B cell (primary cell): Measurements from ENCODE around the gene HTRA3. TPM values are rescaled to one million over a fixed set of nuclear protein-coding genes. Genes with fewer than 3 reads are reported as not detected.

ENCODE experiments used
- ATAC-seq: fragments of 200-7000 bp; cut with Tn5 transposase; one replicate; pipeline ENCODE4 v1.10.0; 2021; ENCODE audit warnings: low read depth, mild to moderate bottlenecking, moderate number of reproducible peaks, moderate library complexity
- CTCF ChIA-PET: fragments of 350-600 bp; sonication (Branson Sonifier 250); formaldehyde crosslinking; loops from one replicate; lab custom pipeline; 2021; ENCODE audit warnings: antibody characterized with exemption, inconsistent platforms; lab: Charles Lee
- POLR2A ChIA-PET: fragments of 350-600 bp; sonication (Branson Sonifier 250); formaldehyde crosslinking; loops from one replicate; lab custom pipeline; 2021; ENCODE audit warnings: antibody characterized with exemption; lab: Charles Lee
- DNase-seq: peaks from one replicate; pipeline ENCODE4 v3.0.0; 2013
- H2AFZ ChIP-seq: 2 replicates; pipeline ENCODE4 v1.6.1; 2012; ENCODE audit warnings: mild to moderate bottlenecking, low read depth, low read length; ENCODE audit not compliant: insufficient read depth, poor library complexity, severe bottlenecking
- H3K27ac ChIP-seq, 2 donors: 1 replicate in 1 of 2; 2 replicates in 1 of 2; pipeline ENCODE4 v1.5.1; 2012 to 2013; ENCODE audit warnings: low read length in 2 of 2, mild to moderate bottlenecking in 2 of 2, moderate library complexity in 1 of 2
- H3K27me3 ChIP-seq, 4 experiments: fragments of 200-600 bp in 1 of 4; sonication (generic) in 1 of 4; replicated peaks in 1 of 4; 1 replicate in 2 of 4; 2 replicates in 2 of 4; pipeline versions ENCODE4 v1.6.1 to v1.7.0; 2013 to 2016; ENCODE audit warnings: low read length in 3 of 4, mild to moderate bottlenecking in 2 of 4, mixed read lengths in 1 of 4, moderate library complexity in 1 of 4; ENCODE audit not compliant: insufficient read depth in 4 of 4, control insufficient read depth in 3 of 4; ENCODE audit errors: control extremely low read depth in 1 of 4
- H3K36me3 ChIP-seq, 2 experiments: replicated peaks in 1 of 2; 1 replicate in 1 of 2; 2 replicates in 1 of 2; pipeline versions ENCODE4 v1.6.1 to v1.7.1; 2013; ENCODE audit warnings: low read length in 1 of 2; ENCODE audit not compliant: insufficient read depth in 2 of 2, control insufficient read depth in 1 of 2; ENCODE audit errors: control extremely low read depth in 1 of 2, extremely low read depth in 1 of 2
- H3K4me1 ChIP-seq, 2 donors: fragments of 200-600 bp in 1 of 2; sonication (generic) in 1 of 2; 1 replicate in 1 of 2; 2 replicates in 1 of 2; pipeline versions ENCODE4 v1.5.1 to v1.6.1; 2013 to 2017; ENCODE audit warnings: low read length in 2 of 2; ENCODE audit not compliant: control insufficient read depth in 2 of 2, insufficient read depth in 2 of 2
- H3K4me2 ChIP-seq: replicated peaks from 2 replicates; pipeline ENCODE3; 2012; ENCODE audit warnings: mild to moderate bottlenecking, low read depth, low read length; ENCODE audit not compliant: poor library complexity, severe bottlenecking
- H3K4me3 ChIP-seq, 5 experiments: fragments of 200-600 bp in 1 of 5; sonication (generic) in 1 of 5; 1 replicate in 3 of 5; 2 replicates in 2 of 5; pipeline versions ENCODE4 v1.5.1 to v1.7.0; 2011 to 2016; ENCODE audit warnings: low read length in 4 of 5, mild to moderate bottlenecking in 4 of 5, low read depth in 2 of 5, control low read depth in 1 of 5, moderate library complexity in 1 of 5; ENCODE audit not compliant: insufficient read depth in 1 of 5; ENCODE audit errors: control extremely low read depth in 1 of 5, extremely low read depth in 1 of 5
- H3K79me2 ChIP-seq: fragments of 200-600 bp; sonication (generic); one replicate; pipeline ENCODE4 v1.6.0; 2016; ENCODE audit warnings: low read length; ENCODE audit not compliant: control insufficient read depth, insufficient read depth
- H3K9ac ChIP-seq: fragments of 200-600 bp; sonication (generic); 2 replicates; pipeline ENCODE4 v1.6.1; 2017; ENCODE audit warnings: mild to moderate bottlenecking, low read length, moderate library complexity
- H3K9me3 ChIP-seq, 3 donors: one replicate each; pipeline versions ENCODE4 v1.6.1 to v1.7.1; 2013; ENCODE audit warnings: low read length in 2 of 3; ENCODE audit not compliant: control insufficient read depth in 2 of 3, insufficient read depth in 1 of 3; ENCODE audit errors: control extremely low read depth in 1 of 3
- H4K20me1 ChIP-seq: 2 replicates; pipeline ENCODE4 v1.6.0; 2012; ENCODE audit warnings: mild to moderate bottlenecking, low read length; ENCODE audit not compliant: insufficient read depth, control insufficient read depth, poor library complexity, severe bottlenecking
- H3K27ac Mint-ChIP-seq: one replicate; pipeline ENCODE4 v1.8.0; 2021; ENCODE audit warnings: mixed read lengths
- H3K27me3 Mint-ChIP-seq: one replicate; pipeline ENCODE4 v1.8.0; 2021; ENCODE audit warnings: mixed read lengths
- H3K4me1 Mint-ChIP-seq: one replicate; pipeline ENCODE4 v1.8.0; 2021; ENCODE audit warnings: mixed read lengths
- H3K4me3 Mint-ChIP-seq: one replicate; pipeline ENCODE4 v1.8.0; 2021; ENCODE audit warnings: mixed read lengths
- H3K9me3 Mint-ChIP-seq: one replicate; pipeline ENCODE4 v1.8.0; 2022; ENCODE audit warnings: mixed read lengths; ENCODE audit not compliant: insufficient read depth
- EZH2 ChIP-seq: IDR thresholded peaks from 2 replicates; pipeline ENCODE4 v1.6.1; 2012; ENCODE audit warnings: borderline replicate concordance, low read depth, mild to moderate bottlenecking, moderate library complexity, low read length; ENCODE audit not compliant: insufficient read depth, poor library complexity, severe bottlenecking
- WGBS: methylation state at CpG from one replicate; pipeline ENCODE4 v1.1.5; 2013; ENCODE audit warnings: missing lambda C conversion rate; ENCODE audit not compliant: insufficient coverage; 5-methylcytosine and 5-hydroxymethylcytosine counted together
- intact Hi-C: fragments of 100-400 bp; cut with micrococcal nuclease; formaldehyde crosslinking; loops from one replicate; pipeline ENCODE4 v1.10.0; 2022
- polyA plus RNA-seq: library from polyadenylated mRNA; depleted of rRNA; stranded (reverse); fragments of >200 nt; gene quantifications from 2 replicates; pipeline ENCODE4 v1.2.3, GENCODE V29; 2012
- total RNA-seq, 2 donors: library from RNA; stranded (reverse); fragments of 120-200 nt in 1 of 2; gene quantifications; 1 replicate in 1 of 2; 2 replicates in 1 of 2; pipeline versions ENCODE4 v1.2.3 to v1.2.4, GENCODE V29; 2013 to 2022
- TF ChIP-seq, protein P1 (sequence below): fragments of 200-600 bp; IDR thresholded peaks from one replicate; pipeline ENCODE4 v1.8.0; 2022; ENCODE audit warnings: antibody characterized with exemption, mild to moderate bottlenecking

Gene HTRA3
- total and polyA plus RNA-seq, 2 donors (not counting 1 experiment from before 2014, with no cell fraction given): not detected

DNA sequence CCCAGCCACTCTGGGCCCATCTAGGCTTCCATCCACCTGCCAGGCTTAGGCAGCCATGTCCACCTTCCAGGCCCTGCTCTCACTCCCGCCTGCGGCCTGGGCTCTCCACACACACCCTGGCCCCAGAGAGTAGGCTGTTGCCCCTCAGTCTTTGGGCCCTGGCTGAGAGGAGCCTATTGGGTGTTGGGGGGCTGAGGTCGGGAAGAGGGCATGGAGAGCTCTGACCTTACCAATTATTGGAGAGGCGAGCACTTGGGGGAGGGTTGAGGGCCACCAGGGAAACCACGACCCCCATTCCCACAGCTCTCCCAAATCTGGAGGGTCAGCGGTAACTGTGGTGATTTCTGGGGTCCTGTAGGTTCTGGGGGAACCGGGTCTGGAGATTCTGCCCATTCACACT is 38.2 kb downstream of the HTRA3 start:
- Mint-ChIP-seq H3K4me3 (no peak overlapping the region), H3K4me1 (no peaks in the 10 kb centered on the region), H3K9me3 (no peaks in the 10 kb centered on the region), H3K27ac (no peak overlapping the region), H3K27me3 (peaks cover 15% of the 10 kb centered on the region)
- Histone ChIP-seq H3K27ac (no peak overlapping the region), H3K4me1 (no peaks in the 10 kb centered on the region), H3K9ac (no peak overlapping the region), H3K4me3 (no peak overlapping the region), H3K79me2 (no peaks in the 10 kb centered on the region), H3K4me2 (no peak overlapping the region), H2AFZ (no peak overlapping the region), H3K27me3 (no peaks in the 10 kb centered on the region), H3K36me3 (no peaks in the 10 kb centered on the region), H4K20me1 (no peaks in the 10 kb centered on the region), H3K9me3 (peaks cover 0 to 9% (median 0%) of the 10 kb centered on the region in 3 donors)
- TF ChIP-seq EZH2: no peak
- TF ChIP-seq, protein P1, sequence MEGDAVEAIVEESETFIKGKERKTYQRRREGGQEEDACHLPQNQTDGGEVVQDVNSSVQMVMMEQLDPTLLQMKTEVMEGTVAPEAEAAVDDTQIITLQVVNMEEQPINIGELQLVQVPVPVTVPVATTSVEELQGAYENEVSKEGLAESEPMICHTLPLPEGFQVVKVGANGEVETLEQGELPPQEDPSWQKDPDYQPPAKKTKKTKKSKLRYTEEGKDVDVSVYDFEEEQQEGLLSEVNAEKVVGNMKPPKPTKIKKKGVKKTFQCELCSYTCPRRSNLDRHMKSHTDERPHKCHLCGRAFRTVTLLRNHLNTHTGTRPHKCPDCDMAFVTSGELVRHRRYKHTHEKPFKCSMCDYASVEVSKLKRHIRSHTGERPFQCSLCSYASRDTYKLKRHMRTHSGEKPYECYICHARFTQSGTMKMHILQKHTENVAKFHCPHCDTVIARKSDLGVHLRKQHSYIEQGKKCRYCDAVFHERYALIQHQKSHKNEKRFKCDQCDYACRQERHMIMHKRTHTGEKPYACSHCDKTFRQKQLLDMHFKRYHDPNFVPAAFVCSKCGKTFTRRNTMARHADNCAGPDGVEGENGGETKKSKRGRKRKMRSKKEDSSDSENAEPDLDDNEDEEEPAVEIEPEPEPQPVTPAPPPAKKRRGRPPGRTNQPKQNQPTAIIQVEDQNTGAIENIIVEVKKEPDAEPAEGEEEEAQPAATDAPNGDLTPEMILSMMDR: no peak
- DNase-seq (no peak), ATAC-seq (no peak)
- ChIA-PET POLR2A (no interaction called here), CTCF (no interaction called here)
- intact Hi-C loops: no loop called here
- WGBS: 90% methylated on average over 4 of the region's 7 CpGs

DNA sequence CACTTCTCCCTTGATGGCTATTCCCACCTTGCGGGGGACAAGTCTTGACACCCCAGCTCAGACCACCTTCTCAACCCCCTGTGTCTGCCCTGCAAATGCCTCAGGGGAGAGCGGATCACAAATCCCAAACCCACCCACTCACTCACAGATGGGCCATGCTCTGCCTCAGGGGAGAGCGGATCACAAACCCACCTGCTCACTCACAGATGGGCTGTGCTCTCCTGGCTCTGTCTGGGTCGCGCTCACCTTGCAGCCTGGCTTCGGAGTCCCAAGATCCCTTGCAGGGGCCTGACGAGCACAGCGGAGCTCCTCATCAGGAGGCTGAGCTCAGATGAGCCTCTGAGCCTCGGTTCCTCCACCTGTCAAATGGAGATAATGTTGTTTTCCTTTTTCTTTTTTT is 38.6 kb downstream of the HTRA3 start:
- no peak overlapping the region for H3K4me2 ChIP-seq
- H3K36me3 ChIP-seq: no peaks in the 10 kb centered on the region
- Mint-ChIP-seq H3K27ac (no peak overlapping the region), H3K9me3 (no peaks in the 10 kb centered on the region), H3K27me3 (peaks cover 12% of the 10 kb centered on the region), H3K4me3 (no peak overlapping the region), H3K4me1 (no peaks in the 10 kb centered on the region)
- H3K4me1 ChIP-seq: no peaks in the 10 kb centered on the region
- H3K27ac ChIP-seq: no peak overlapping the region
- H3K9ac ChIP-seq: no peak overlapping the region
- WGBS: 96% methylated on average over 9 of the region's 9 CpGs
- H3K27me3 ChIP-seq: no peaks in the 10 kb centered on the region
- intact Hi-C loops: no loop called here
- ChIA-PET CTCF (no interaction called here), POLR2A (no interaction called here)
- no peak overlapping the region for H2AFZ ChIP-seq
- TF ChIP-seq EZH2: no peak
- TF ChIP-seq, protein P1: no peak
- no peak overlapping the region for H3K4me3 ChIP-seq
- ATAC-seq: no peak
- H4K20me1 ChIP-seq: no peaks in the 10 kb centered on the region
- H3K9me3 ChIP-seq: peaks cover 0 to 9% (median 0%) of the 10 kb centered on the region in 3 donors
- no peaks in the 10 kb centered on the region for H3K79me2 ChIP-seq
- DNase-seq: no peak
